CD4-positive, alpha-beta T cell (primary cell): ENCODE measurements around the gene MACROD2. TPM values are rescaled to one million over a fixed set of nuclear protein-coding genes. Genes with fewer than 3 reads are reported as not detected.

ENCODE experiments used
- ATAC-seq: fragments of 200-7000 bp; cut with Tn5 transposase; one replicate; pipeline ENCODE4 v1.10.0; 2022; ENCODE audit warnings: mild to moderate bottlenecking; ENCODE audit not compliant: poor library complexity
- CTCF ChIA-PET: fragments of 350-600 bp; sonication (Branson Sonifier 250); formaldehyde crosslinking; loops from one replicate; lab custom pipeline; 2021; ENCODE audit warnings: antibody characterized with exemption, inconsistent platforms; lab: Charles Lee
- POLR2A ChIA-PET: fragments of 350-600 bp; sonication (Branson Sonifier 250); formaldehyde crosslinking; loops from one replicate; lab custom pipeline; 2021; ENCODE audit warnings: antibody characterized with exemption, inconsistent platforms; lab: Charles Lee
- DNase-seq, 14 experiments: peaks; one replicate each; pipeline ENCODE4 v3.0.0-alpha.2; 2013 to 2020; ENCODE audit warnings: mixed read lengths in 2 of 14
- H3K27ac ChIP-seq, 2 donors: one replicate each; pipeline versions ENCODE4 v1.5.1 to v1.7.0; 2013; ENCODE audit warnings: low read length in 2 of 2, low read depth in 1 of 2, mild to moderate bottlenecking in 1 of 2
- H3K27me3 ChIP-seq, 2 experiments: 1 replicate in 1 of 2; 2 replicates in 1 of 2; pipeline versions ENCODE4 v1.6.1 to v1.7.0; 2013; ENCODE audit warnings: low read length in 2 of 2, control low read depth in 1 of 2, mild to moderate bottlenecking in 1 of 2, moderate library complexity in 1 of 2; ENCODE audit not compliant: insufficient read depth in 2 of 2, control insufficient read depth in 1 of 2
- H3K36me3 ChIP-seq: one replicate; pipeline ENCODE4 v1.6.1; 2013; ENCODE audit warnings: low read length, control low read depth; ENCODE audit not compliant: insufficient read depth
- H3K4me1 ChIP-seq: one replicate; pipeline ENCODE4 v1.6.1; 2013; ENCODE audit warnings: low read length, control low read depth; ENCODE audit not compliant: insufficient read depth
- H3K4me3 ChIP-seq: one replicate; pipeline ENCODE4 v1.5.1; 2013; ENCODE audit warnings: mild to moderate bottlenecking, low read length, moderate library complexity
- H3K9me3 ChIP-seq, 2 experiments: 1 replicate in 1 of 2; 2 replicates in 1 of 2; pipeline versions ENCODE4 v1.6.1 to v1.7.0; 2013; ENCODE audit warnings: low read length in 2 of 2, mild to moderate bottlenecking in 2 of 2, control low read depth in 1 of 2, moderate library complexity in 1 of 2; ENCODE audit not compliant: control insufficient read depth in 1 of 2, insufficient read depth in 1 of 2
- H3K27ac Mint-ChIP-seq: one replicate; pipeline ENCODE4 v1.8.0; 2020; ENCODE audit warnings: mixed read lengths
- H3K27me3 Mint-ChIP-seq: one replicate; pipeline ENCODE4 v1.8.0; 2021; ENCODE audit warnings: mixed read lengths
- H3K36me3 Mint-ChIP-seq: one replicate; pipeline ENCODE4 v1.8.0; 2021; ENCODE audit warnings: low read depth, mixed read lengths
- H3K4me1 Mint-ChIP-seq: one replicate; pipeline ENCODE4 v1.8.0; 2021; ENCODE audit warnings: low read depth, mixed read lengths
- H3K4me3 Mint-ChIP-seq: one replicate; pipeline ENCODE4 v1.8.0; 2020; ENCODE audit warnings: mild to moderate bottlenecking, mixed read lengths
- H3K9me3 Mint-ChIP-seq: one replicate; pipeline ENCODE4 v1.8.0; 2020; ENCODE audit warnings: mixed read lengths
- intact Hi-C, 2 experiments: fragments of 100-400 bp; cut with DNase I in 1 of 2; cut with micrococcal nuclease in 1 of 2; formaldehyde crosslinking; loops; one replicate each; pipeline versions ENCODE4 v1.15.1 to v1.9.0; 2023 to 2025; cut with DNase I, micrococcal nuclease
- total RNA-seq, 174 experiments: library from RNA in 2 of 174; stranded (reverse) in 2 of 174; gene quantifications; one replicate each; pipeline ENCODE4 v1.2.3 and lab custom pipeline; 2021 to 2026
- TF ChIP-seq, protein P1 (sequence below): fragments of 200-600 bp; IDR thresholded peaks from one replicate; pipeline ENCODE4 v1.8.0; 2022; ENCODE audit warnings: antibody characterized with exemption, mild to moderate bottlenecking

Gene MACROD2
- total RNA-seq, 2 experiments from 2014 or later, result not detected

DNA sequence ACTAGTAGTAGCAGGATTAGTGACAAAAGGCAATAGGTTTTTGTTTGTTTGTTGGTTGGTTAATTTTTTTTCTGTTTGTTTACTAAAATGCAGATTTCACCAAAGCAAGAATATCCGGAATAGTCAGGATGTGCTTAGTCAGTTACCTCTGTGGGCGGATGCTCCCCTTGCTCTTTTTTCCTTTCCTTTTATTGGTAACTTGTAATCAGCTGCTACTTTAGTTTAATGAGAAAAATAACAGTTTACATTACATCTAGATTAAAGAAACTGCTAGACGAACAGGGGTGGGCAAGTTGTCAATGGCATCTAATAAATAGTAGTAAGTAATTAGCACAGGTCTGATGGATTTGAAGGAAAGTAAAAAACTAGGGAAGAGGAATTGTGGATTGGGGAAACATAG, 989.0 kb downstream of the MACROD2 start:
- no peaks in the 10 kb centered on the region for H3K36me3 ChIP-seq
- H3K4me1 ChIP-seq, result no peaks in the 10 kb centered on the region
- no peaks in the 10 kb centered on the region for H3K27me3 Mint-ChIP-seq
- H3K27ac ChIP-seq, result no peak overlapping the region
- ChIA-PET POLR2A (no interaction called here), CTCF (no interaction called here)
- no peaks in the 10 kb centered on the region for H3K4me1 Mint-ChIP-seq
- DNase-seq (no peak), ATAC-seq (no peak)
- H3K27ac Mint-ChIP-seq, result no peak overlapping the region
- H3K9me3 ChIP-seq, result peaks cover 0 to 7% of the 10 kb centered on the region in 2 experiments
- H3K4me3 ChIP-seq, result no peak overlapping the region
- intact Hi-C loops, result no loop called here
- H3K36me3 Mint-ChIP-seq, result no peaks in the 10 kb centered on the region
- no peak overlapping the region for H3K4me3 Mint-ChIP-seq
- H3K27me3 ChIP-seq, result no peaks in the 10 kb centered on the region
- peaks cover 12% of the 10 kb centered on the region for H3K9me3 Mint-ChIP-seq
- TF ChIP-seq, protein P1, sequence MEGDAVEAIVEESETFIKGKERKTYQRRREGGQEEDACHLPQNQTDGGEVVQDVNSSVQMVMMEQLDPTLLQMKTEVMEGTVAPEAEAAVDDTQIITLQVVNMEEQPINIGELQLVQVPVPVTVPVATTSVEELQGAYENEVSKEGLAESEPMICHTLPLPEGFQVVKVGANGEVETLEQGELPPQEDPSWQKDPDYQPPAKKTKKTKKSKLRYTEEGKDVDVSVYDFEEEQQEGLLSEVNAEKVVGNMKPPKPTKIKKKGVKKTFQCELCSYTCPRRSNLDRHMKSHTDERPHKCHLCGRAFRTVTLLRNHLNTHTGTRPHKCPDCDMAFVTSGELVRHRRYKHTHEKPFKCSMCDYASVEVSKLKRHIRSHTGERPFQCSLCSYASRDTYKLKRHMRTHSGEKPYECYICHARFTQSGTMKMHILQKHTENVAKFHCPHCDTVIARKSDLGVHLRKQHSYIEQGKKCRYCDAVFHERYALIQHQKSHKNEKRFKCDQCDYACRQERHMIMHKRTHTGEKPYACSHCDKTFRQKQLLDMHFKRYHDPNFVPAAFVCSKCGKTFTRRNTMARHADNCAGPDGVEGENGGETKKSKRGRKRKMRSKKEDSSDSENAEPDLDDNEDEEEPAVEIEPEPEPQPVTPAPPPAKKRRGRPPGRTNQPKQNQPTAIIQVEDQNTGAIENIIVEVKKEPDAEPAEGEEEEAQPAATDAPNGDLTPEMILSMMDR, result no peak

DNA sequence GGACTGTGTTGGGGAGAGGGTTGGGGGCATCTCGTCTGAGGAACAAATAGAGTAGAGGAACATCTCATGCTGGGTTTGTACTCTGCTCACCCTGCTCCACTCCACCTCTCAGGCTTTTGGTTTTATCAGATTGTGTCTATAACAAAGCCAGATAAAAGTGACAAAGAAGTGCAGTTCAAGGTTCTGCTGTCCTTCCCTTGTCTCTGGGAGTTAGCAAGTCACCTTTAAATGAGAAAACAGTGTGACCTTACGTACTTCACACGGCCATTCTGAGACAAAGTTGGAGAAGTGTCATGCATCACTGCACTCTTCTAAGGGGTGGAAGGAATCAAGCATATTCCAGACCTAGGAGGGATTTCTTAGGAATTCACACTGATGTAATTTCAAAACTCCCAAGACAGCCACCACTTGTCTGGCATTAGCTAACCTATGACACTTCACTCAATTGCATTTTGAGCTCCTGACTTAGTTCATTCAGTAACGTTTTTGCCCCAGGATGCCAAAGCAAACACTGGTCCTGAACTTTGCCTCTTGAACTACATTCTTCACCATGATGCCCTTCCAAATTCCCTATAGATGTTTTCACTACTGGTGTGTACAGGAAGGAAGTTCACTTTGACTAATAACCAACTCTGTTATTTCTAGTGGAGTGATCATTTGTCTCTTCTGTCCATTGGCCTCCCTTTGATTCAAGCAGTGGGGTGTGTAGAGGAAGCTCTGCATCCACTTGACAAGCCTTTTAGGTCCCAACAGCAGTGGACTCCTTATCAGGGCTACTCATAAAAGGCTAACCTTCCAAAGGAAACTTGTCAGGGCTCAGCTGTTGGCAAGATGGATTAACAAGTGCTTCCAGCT, 989.7 kb downstream of the MACROD2 start:
- Mint-ChIP-seq H3K4me1 (no peaks in the 10 kb centered on the region), H3K36me3 (no peaks in the 10 kb centered on the region), H3K27ac (no peak overlapping the region), H3K4me3 (no peak overlapping the region), H3K9me3 (peaks cover 12% of the 10 kb centered on the region), H3K27me3 (no peaks in the 10 kb centered on the region)
- no peaks in the 10 kb centered on the region for H3K27me3 ChIP-seq
- H3K36me3 ChIP-seq, result no peaks in the 10 kb centered on the region
- H3K4me3 ChIP-seq, result no peak overlapping the region
- H3K27ac ChIP-seq, result no peak overlapping the region
- peaks cover 0 to 7% of the 10 kb centered on the region in 2 experiments for H3K9me3 ChIP-seq
- ATAC-seq (no peak), DNase-seq (no peak)
- no peaks in the 10 kb centered on the region for H3K4me1 ChIP-seq
- TF ChIP-seq, protein P1, result no peak
- ChIA-PET POLR2A (no interaction called here), CTCF (no interaction called here)
- intact Hi-C loops, result no loop called here

DNA sequence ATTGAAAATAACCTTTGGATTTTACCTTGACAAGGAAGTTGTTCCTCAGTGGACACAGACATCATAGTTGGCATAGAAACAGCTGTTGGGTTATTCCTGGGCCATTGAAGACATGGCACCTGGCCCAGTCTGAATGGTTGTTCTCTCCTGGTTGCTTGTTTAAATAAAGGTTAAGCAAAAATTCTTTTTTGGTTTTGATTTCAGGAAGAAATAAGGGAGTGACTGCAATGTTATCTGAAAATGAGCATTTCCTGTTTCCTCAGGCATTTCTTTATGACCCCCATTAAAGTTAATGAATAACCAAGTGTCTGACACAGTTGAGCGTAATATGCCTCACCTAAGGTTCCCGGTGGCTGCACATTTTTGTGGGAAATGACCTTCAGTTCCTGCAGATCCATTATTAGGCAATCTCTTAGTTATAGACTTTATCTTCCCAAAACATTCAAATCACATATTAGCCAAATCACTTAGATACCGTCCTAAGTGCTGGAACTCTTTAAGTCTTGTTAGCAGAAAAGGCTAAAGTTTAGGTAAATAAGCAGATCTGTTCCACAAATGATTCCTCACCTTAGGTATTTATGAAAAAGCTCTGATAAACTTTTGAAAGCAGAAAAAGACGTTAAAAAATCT, 990.8 kb downstream of the MACROD2 start:
- DNase-seq, result no peak

More for the DNA sequence above, 990.8 kb downstream of the MACROD2 start:
- Mint-ChIP-seq H3K9me3 (peaks cover 11% of the 10 kb centered on the region), H3K4me3 (no peak overlapping the region), H3K4me1 (no peaks in the 10 kb centered on the region), H3K27ac (no peak overlapping the region), H3K36me3 (no peaks in the 10 kb centered on the region), H3K27me3 (no peaks in the 10 kb centered on the region)
- intact Hi-C loops, result no loop called here
- no peak for ATAC-seq
- Histone ChIP-seq H3K36me3 (no peaks in the 10 kb centered on the region), H3K27me3 (no peaks in the 10 kb centered on the region), H3K9me3 (peaks cover 0 to 7% of the 10 kb centered on the region in 2 experiments), H3K4me3 (no peak overlapping the region), H3K27ac (no peak overlapping the region), H3K4me1 (no peaks in the 10 kb centered on the region)
- POLR2A ChIA-PET, result no interaction called here
- CTCF ChIA-PET, result no interaction called here
- TF ChIP-seq, protein P1, result no peak
